ENCODE measurements around the gene GJD3.

Gene GJD3

DNA sequence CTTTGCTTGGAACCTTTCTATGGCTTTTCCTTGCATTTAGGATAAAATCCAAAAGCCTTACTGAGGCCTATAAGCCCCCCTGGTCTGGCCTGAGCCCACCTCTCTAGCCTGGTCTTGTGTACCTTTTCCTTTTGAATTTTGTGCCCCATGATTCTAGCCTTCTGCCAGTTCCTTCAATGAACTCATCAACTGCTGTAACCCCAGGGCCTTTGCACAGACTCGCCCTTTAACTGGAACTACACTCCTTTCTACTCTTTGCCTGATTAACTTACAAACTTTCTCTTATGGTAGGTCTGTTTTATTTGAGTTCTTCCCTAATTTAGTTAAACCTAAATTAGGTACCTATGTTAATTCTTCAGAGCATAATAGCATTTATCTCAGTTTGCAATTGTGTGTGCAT, 24.2 kb downstream of the GJD3 start:
- no peak for DNase-seq

DNA sequence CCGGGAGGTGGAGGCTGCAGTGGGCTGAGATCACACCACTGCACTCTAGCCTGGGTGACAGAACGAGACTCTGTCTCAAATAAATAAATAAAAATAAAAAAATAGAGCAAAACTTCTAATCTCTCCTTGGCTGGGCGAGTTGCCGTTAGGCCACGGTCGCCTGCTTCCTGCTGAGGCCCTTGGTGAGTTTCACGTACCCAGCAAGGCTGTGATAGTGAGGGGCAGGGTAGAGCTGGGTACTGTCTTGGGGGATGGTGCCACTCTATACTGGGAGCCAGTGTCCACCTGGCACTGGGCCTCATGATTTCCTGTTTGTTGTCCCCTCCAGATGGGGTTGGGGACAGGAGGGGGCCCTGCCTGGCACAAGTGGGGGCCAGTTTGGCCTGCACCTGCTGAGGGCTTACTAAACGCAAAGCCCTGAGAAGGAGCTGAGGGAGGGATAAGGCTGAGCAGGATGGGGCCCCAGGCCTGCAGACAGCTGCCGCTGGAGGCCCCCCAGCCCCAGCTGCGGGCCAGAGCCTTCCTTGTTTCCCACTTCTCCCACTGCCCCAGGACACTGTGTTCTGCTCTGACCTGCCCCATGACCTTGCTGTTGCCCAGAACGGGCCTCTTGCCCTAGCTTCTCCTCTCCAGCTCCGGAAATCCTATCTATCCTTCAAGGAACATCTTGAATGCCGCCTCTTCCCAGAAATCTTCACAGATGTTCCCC, 25.4 kb downstream of the GJD3 start:
- no peak for DNase-seq

DNA sequence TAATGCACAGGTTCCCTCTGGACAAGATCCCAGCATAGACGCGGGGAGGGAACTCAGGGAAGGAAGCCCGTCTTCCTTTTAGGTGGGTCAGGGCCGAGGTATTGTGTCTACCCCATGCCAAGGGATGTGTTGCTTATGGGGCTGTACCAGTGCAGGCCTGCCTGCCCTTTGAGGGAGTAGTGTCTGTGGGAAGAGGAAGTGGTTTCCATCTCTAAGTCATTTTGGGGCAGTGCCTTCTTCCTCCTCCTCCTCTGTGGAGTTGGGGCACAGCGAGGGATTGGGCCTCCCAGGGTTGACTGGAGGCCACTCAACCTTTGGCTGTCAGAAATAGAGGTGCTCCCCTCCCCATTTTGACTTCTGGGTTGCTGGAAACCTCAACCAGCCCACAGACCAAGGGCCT, 26.5 kb downstream of the GJD3 start:
- DNase-seq: peak; percentile 40

GRCh38 chr17:40337351-40337750, 27.2 kb downstream of the GJD3 start:
- DNase-seq: no peak

- no peak for DNase-seq
These were observed 28.9 kb downstream of the GJD3 start for GRCh38 chr17:40335620-40336019.

GRCh38 chr17:40333781-40334448, 30.6 kb downstream of the GJD3 start:
- DNase-seq: no peak

- DNase-seq: no peak
These were observed 32.5 kb downstream of the GJD3 start for GRCh38 chr17:40331743-40332641.

DNA sequence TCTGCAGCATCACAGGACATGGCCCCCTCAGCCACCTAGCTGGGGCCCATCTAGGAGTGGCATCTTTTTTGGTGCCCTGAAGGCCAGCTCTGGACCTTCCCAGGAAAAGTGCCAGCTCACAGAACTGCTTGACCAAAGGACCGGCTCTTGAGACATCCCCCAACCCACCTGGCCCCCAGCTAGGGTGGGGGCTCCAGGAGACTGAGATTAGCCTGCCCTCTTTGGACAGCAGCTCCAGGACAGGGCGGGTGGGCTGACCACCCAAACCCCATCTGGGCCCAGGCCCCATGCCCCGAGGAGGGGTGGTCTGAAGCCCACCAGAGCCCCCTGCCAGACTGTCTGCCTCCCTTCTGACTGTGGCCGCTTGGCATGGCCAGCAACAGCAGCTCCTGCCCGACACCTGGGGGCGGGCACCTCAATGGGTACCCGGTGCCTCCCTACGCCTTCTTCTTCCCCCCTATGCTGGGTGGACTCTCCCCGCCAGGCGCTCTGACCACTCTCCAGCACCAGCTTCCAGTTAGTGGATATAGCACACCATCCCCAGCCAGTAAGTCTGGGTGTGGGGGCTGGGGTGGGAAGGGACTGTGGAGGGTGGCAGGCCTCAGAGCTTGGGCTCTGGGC, 33.6 kb downstream of the GJD3 start:
- DNase-seq: no peak

DNA sequence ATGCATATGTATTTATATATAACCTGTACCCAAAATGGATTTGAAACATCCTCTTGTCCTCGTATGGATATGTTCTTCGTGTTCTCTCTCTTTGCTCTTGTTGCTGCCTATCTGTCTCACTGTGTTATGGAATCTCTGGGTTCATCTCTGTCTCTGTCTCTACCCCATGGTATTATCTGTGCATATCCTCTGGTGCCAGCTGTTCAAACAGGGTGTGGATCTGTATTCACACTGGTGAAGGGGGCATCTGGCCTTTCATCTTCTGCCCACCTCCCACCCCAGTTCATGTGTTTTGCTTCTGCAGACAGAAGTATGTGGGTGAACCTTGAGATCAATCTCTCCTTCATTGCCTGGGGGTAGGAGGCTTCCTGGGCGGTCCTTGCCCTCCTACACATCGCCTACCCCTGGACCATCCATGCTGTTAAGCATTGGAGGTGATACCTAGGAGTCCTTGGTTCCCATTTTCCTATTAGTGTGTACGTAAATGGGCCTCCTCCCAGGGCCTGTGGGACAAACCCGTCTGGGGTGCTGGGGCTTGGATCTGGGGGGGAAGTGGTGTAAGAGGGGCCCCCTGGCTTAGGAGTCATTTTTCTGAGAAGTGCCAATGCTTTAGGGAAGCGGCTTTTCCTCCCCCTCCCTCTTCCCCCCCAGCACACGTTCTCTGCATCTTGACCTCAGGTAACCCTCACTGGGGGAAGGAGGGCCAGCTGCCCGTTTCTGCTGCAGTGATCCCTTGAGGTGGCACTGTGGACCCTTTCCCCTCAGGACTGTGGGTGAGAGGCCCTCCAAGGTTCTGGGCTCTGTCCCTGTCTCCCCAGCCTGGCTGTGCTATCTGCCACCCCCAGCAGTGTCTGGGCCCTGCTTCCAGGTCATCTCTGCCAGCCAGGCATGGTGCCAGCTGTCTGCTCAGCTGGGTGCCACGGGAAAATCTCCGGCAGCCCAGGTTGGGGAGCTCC, 34.4 kb downstream of the GJD3 start:
- peak; percentile 33 for DNase-seq

DNA sequence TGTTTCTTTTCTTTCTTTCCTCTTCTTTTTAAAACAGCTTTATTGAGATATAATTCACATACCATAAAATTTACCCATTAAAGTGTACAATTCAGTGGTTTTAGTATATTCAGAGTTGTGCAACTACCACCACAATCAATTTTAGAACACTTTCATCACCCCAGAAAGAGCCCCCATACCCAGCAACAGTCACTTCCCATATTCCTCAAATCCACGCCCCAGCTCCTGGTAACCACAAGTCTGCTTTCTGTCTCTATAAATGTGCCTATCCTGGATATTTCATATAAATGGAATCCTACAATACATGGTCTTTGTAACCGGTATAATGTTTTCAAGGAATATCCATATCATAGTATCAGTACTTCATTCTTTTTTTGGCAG, 36.2 kb downstream of the GJD3 start:
- no peak for DNase-seq

DNA sequence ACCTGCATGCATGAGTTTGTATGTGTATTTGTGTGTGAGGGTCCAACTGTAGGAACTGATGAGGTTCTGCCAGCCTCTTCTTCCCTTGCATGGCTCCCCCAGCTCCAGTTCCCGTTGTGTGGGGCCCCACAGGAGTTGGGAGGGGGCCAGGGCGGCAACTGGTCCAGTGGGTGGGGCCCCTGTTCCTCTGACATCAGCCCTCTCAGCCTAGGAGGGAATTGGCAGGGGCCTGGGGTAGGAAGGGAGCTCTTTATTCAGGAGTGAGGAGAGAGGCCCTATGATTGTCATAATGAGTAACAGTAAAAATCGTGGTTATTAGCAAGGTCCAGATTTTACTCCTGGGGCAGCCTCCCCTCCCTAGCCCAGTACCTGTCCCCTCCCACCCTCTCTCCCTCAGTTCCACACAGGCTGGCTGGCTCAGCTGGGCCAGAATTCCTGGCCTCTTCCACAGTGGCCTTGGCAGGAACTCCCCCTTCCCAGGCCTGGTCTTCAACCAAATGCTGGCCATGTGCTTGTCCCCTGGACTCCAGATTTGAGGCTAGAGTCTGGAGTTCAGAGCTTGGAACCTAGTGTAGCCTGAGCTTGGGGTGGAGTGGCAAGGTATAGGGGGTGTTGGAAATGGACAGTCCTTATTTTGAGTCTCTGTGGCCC, 36.7 kb downstream of the GJD3 start:
- DNase-seq: no peak

DNA sequence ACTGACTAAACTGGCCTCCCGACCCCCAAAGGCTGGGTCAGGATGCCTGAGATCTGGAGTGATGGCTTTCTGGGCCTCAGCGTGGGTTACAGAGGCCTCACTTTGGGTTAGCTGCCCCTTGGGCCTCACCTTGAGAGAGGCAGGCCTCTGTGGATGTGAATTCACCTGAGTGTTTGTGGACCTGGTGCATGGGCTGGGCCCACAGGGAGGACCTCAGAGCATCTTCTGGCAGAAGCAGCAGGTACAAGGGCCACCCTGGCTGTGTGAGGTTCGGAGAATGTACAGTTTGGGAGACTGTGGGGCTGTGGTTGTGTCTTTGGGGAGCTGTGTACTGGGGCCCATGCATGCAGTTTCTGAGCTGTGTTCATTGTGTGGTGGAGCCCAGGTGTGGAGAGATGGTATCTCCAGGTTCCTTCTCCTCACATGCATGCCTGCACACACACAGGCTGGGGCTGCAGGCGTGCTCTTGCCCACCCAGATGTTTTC, 37.2 kb downstream of the GJD3 start:
- no peak for DNase-seq

DNA sequence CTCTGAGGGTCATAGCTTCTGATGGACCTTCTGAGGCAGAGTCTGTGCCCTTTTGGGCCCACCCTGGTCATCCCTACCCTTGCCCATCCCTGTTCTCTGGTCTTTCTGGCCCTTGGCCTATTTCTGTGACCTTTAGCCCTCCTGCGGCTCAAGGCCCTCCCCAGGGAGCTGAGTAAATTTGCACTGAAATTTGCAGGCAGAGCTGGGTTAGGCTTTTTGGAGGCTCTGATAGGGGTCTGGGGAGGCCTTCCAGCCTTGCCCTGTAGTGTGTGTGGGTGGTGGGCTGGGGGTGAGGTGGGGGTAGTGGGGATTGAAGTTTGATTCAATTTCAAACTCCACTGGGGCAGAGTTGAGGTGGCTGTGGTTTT, 37.7 kb downstream of the GJD3 start:
- DNase-seq: no peak

DNA sequence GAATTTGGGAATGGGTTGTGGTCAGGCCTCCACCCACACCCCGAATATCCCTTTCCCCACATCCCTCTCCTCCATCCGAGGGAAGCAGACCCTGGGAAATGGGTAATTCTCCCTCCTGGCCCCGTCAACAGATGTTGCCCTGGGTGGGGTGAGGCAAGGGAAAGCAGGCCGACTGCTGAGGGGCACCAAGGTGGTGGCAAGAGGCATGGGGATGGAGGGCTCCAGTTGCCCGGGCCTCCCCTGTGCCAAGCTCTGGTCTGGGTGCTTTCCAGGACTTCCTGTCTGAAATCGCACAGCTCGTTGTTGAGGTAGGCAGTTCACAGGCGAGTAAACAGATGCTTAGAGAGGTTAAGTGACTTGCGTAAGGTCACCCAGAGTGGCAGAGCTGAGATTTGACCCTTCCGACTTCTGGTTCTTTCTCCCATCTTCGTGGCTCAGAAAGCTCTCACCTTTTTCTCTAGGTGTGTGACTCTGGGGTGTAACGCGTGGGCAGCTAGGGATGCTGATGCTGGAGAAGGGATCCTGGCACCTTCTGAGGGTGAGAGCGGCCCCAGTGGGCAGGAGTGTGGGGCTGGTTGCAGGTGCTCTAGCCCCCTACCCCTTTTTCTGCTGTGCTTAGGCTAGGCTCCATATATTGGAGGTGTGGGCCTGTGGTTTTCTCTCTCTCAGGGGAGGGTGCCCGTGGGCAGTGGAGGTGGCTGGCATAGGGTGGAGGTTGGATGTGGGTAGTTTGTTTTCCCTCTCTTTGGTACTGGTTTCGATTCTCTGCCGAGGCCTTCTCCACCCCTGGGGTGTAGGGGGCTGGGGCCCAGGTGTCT, 38.3 kb downstream of the GJD3 start:
- peak; percentile 80 for DNase-seq

- peak; percentile 60 for DNase-seq
These were observed 39.2 kb downstream of the GJD3 start for GRCh38 chr17:40325156-40326013.

GRCh38 chr17:40323391-40324381, 40.9 kb downstream of the GJD3 start:
- DNase-seq: peak; percentile 62

DNA sequence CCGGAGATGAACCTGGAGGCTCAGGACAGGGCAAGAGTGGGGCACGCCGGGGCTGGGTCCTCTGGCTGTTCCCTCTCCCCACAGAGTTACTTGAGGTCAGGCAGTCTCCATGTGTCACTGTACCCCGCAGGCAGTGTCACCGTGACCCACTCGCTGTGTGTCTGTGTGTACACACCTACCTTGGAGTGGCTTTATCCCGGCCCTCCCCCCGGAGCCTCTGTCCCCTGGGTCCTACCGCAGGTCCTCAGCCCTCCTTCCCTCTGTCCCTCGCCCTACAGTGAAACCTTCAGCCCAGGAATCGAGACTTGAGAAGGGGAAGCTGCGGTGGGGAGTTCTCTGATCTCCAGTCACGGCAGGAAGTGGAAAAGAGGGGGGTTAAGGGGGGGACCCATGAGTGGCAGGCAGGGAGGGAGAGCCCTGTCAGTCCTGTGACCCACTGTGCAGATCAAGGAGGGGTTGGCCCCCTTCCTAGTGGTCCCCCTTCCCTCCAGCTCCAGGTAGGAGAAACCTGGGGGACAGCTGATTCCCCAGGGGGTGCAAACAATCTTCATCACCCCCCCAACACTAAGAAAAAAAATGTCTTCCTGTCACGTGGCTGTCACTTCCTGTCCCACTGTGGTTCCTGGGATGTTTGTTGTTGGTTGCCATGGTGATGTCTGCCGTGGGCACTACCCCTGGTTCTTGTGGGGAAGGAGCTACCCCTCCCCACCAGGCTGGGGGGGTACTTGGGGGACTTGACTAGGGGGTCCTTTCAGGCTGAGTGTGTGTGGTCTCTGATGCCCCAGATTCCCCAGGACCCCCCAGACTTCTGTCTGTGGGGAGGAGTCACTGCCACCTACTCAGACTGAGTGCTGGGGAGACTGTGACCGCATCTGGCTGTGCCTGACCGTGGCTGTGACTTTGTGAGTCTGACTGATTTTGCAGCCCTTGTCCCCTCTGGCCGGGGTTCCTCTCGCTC, 41.9 kb downstream of the GJD3 start:
- peak; percentile 92 for DNase-seq
